CD4-positive, alpha-beta memory T cell (primary cell): ENCODE data around the gene ATL2. TPM values are rescaled to one million over a fixed set of nuclear protein-coding genes. Genes with fewer than 3 reads are reported as not detected.

ENCODE experiments used
- CTCF ChIA-PET: fragments of 350-600 bp; sonication (Branson Sonifier 250); formaldehyde crosslinking; loops from one replicate; lab custom pipeline; 2021; ENCODE audit warnings: inconsistent platforms; ENCODE audit not compliant: partially characterized antibody; lab: Charles Lee
- POLR2A ChIA-PET: fragments of 350-600 bp; sonication (Branson Sonifier 250); formaldehyde crosslinking; loops from one replicate; lab custom pipeline; 2021; ENCODE audit not compliant: partially characterized antibody; lab: Charles Lee
- DNase-seq, 5 donors: peaks; one replicate each; pipeline versions ENCODE4 v3.0.0 to v3.0.0-alpha.2; 2020 to 2022; ENCODE audit warnings: mixed read lengths in 1 of 5
- H3K27ac ChIP-seq: one replicate; pipeline ENCODE4 v1.7.0; 2013; ENCODE audit warnings: low read depth, low read length
- H3K27me3 ChIP-seq: 2 replicates; pipeline ENCODE4 v1.7.0; 2013; ENCODE audit warnings: mild to moderate bottlenecking, low read length, moderate library complexity; ENCODE audit not compliant: insufficient read depth
- H3K36me3 ChIP-seq: 2 replicates; pipeline ENCODE4 v1.7.0; 2013; ENCODE audit warnings: mild to moderate bottlenecking, low read length, moderate library complexity; ENCODE audit not compliant: insufficient read depth
- H3K4me1 ChIP-seq: 2 replicates; pipeline ENCODE4 v1.7.0; 2013; ENCODE audit warnings: mild to moderate bottlenecking, low read length, moderate library complexity; ENCODE audit not compliant: insufficient read depth
- H3K4me3 ChIP-seq, 2 donors: one replicate each; pipeline ENCODE4 v1.7.0; 2013; ENCODE audit warnings: low read length in 2 of 2, mild to moderate bottlenecking in 1 of 2
- H3K9me3 ChIP-seq, 2 donors: one replicate each; pipeline ENCODE4 v1.7.0; 2013; ENCODE audit warnings: low read length in 2 of 2, control low read depth in 1 of 2; ENCODE audit not compliant: control insufficient read depth in 1 of 2
- H3K27ac Mint-ChIP-seq, 7 donors: one replicate each; pipeline ENCODE4 v1.8.0; 2020 to 2021; ENCODE audit warnings: mixed read lengths in 7 of 7, mild to moderate bottlenecking in 6 of 7, inconsistent platforms in 3 of 7, moderate library complexity in 3 of 7
- H3K27me3 Mint-ChIP-seq, 2 donors: one replicate each; pipeline ENCODE4 v1.8.0; 2020 to 2021; ENCODE audit warnings: mixed read lengths in 2 of 2
- H3K36me3 Mint-ChIP-seq, 2 donors: one replicate each; pipeline ENCODE4 v1.8.0; 2020 to 2021; ENCODE audit warnings: mixed read lengths in 2 of 2, inconsistent platforms in 1 of 2, mild to moderate bottlenecking in 1 of 2
- H3K4me1 Mint-ChIP-seq, 4 donors: one replicate each; pipeline ENCODE4 v1.8.0; 2020 to 2021; ENCODE audit warnings: mixed read lengths in 4 of 4, mild to moderate bottlenecking in 1 of 4
- H3K4me3 Mint-ChIP-seq, 8 donors: one replicate each; pipeline ENCODE4 v1.8.0; 2020 to 2021; ENCODE audit warnings: mixed read lengths in 8 of 8, mild to moderate bottlenecking in 7 of 8, moderate library complexity in 6 of 8, inconsistent platforms in 3 of 8
- H3K9me3 Mint-ChIP-seq, 8 donors: one replicate each; pipeline ENCODE4 v1.8.0; 2020 to 2021; ENCODE audit warnings: mixed read lengths in 8 of 8, mild to moderate bottlenecking in 5 of 8, inconsistent platforms in 3 of 8, moderate library complexity in 1 of 8
- intact Hi-C: fragments of 100-400 bp; cut with micrococcal nuclease; formaldehyde crosslinking; loops from one replicate; pipeline ENCODE4 v1.15.1; 2023
- polyA plus RNA-seq, 2 donors: library from polyadenylated mRNA; unstranded; fragments of 300-500 nt; fragmentation: Illumina TruSeq; gene quantifications; one replicate each; pipeline ENCODE4 v1.2.3, GENCODE V29; 2021
- total RNA-seq, 2 experiments: library from RNA; stranded (reverse); gene quantifications; one replicate each; pipeline ENCODE4 v1.2.3, GENCODE V29; 2021

ATL2 gene
- total and polyA plus RNA-seq, 4 experiments from 2014 or later: 13.2 to 64.3 (median 36.6) TPM

DNA sequence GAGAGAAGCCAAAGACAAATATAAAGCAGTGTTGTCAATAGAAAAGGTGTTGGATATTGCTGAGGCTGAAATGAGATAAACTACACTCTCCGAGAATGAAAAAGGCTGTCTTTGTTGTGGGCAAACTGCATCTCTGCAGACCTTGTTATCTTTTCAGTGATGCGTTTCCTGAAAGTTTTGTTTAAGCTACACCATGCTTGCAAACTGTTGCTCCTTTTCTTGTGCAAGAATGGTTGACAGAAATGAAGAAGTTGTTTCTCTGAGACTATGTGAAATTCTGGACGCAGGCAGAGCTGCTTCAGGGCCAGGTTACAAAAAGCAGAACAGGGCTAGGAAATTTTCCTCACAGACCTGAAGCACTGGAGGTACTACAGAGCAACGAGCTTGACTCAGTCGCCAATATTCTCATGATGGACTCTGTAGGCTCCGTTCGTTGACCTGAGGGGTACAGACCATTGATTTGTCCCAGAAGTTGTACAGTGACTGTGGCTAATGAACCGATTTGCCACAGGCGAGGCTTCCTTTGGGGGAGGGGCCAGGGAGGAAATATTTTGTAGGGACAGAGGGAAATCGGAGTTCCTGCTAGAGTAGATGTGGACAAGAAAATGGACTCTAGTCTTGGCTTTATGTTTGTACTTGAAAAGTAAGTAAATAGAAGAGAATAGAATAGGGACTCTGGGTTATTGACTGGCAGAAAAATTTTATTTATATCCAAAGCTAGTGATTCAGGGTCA, 3.5 kb upstream of the ATL2 start:
- peak in 4 of 5 donors; percentile 60 to 65 (median 60) for DNase-seq
- Histone ChIP-seq H3K9me3 (no peaks in the 10 kb centered on the region), H3K27ac (peak overlapping the region; percentile 11), H3K4me1 (peaks cover 46% of the 10 kb centered on the region), H3K27me3 (no peaks in the 10 kb centered on the region), H3K36me3 (no peaks in the 10 kb centered on the region), H3K4me3 (no peak overlapping the region)
- Mint-ChIP-seq H3K4me3 (peak overlapping the region; percentile 43 to 79 (median 67)), H3K27ac (peak overlapping the region; percentile 65 to 93 (median 85)), H3K27me3 (no peaks in the 10 kb centered on the region), H3K9me3 (no peaks in the 10 kb centered on the region), H3K36me3 (peaks cover 0 to 10% of the 10 kb centered on the region in 2 donors), H3K4me1 (peaks cover 27 to 54% (median 40%) of the 10 kb centered on the region in 4 donors)
- intact Hi-C loops: no loop called here
- ChIA-PET CTCF (interaction anchor here (1.1 to 1.9 kb wide), 4 partner anchors 65 to 201 kb away, joined by 3 to 6 read pairs (median 4); no protein-coding TSS in a partner anchor), POLR2A (interaction anchor here (1.6 kb wide), 1 partner anchor 370 kb away, joined by 12 read pairs; the partner anchor contains the start of gene SRSF7)

GRCh38 chr2:38376346-38377049, 575 bp downstream of the ATL2 start:
- Histone ChIP-seq H3K4me1 (peaks cover 60% of the 10 kb centered on the region), H3K9me3 (no peaks in the 10 kb centered on the region), H3K36me3 (no peaks in the 10 kb centered on the region), H3K27ac (peak overlapping the region; percentile 89), H3K4me3 (peak overlapping the region; percentile 67 to 68), H3K27me3 (no peaks in the 10 kb centered on the region)
- Mint-ChIP-seq H3K36me3 (peaks cover 0 to 10% of the 10 kb centered on the region in 2 donors), H3K4me3 (peak overlapping the region; percentile 93 to 100 (median 96)), H3K27ac (peak overlapping the region; percentile 90 to 98 (median 97)), H3K9me3 (no peaks in the 10 kb centered on the region), H3K4me1 (peaks cover 46 to 81% (median 64%) of the 10 kb centered on the region in 4 donors), H3K27me3 (no peaks in the 10 kb centered on the region)
- CTCF ChIA-PET: interaction anchor here (0.7 to 4.3 kb wide), 20 partner anchors 8 to 394 kb away, joined by 3 to 20 read pairs (median 4); no protein-coding TSS in a partner anchor
- POLR2A ChIA-PET: interaction anchor here (0.7 to 2.9 kb wide), 8 partner anchors 10 to 375 kb away, joined by 3 to 32 read pairs (median 4); partner anchors contain the start of gene SRSF7
- DNase-seq: peak in 4 of 5 donors; percentile 45 to 75 (median 53)
- intact Hi-C loops: loop anchor here (1.0 to 10.0 kb wide), 8 partner anchors 12 to 1412 kb away; partner anchors contain the start of genes PRKD3, SOS1, SRSF7 and STRN

DNA sequence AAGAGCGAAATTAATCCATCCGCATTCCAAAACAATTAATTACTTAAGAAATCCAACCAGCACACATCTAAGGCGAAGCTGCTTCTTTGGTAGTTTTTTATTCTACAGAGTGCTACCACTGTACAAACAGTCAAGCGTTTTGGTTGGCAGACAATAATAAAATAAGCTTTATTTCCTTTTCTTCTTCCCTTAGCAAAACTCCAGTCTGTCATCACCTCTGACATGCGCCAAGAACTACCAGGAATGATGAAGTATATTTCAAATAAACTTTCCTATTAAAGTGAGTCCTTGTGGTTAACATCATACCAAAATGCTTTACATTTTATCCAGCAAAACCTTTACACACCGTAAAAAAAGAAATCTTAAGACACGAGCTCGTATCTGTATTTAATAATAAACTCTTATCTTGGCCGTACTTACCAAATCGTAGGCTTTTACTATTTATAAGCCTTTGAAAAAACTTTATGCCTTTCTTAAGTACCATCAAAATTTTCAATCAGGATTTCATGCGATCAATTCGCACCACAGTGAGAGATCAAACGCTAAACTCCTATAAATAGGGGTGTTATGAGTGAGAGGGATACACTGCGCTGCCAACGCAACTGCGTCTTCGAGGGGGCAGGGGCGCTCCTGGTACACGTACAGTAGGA, 1.3 kb downstream of the ATL2 start:
- Histone ChIP-seq H3K27me3 (no peaks in the 10 kb centered on the region), H3K9me3 (no peaks in the 10 kb centered on the region), H3K4me1 (peaks cover 58% of the 10 kb centered on the region), H3K36me3 (no peaks in the 10 kb centered on the region), H3K4me3 (peak overlapping the region; percentile 67 to 68), H3K27ac (peak overlapping the region; percentile 89)
- peak overlapping the region; percentile 90 to 98 (median 96) for H3K27ac Mint-ChIP-seq
- ChIA-PET CTCF (interaction anchor here (0.7 to 4.3 kb wide), 22 partner anchors 9 to 394 kb away, joined by 3 to 20 read pairs (median 4); no protein-coding TSS in a partner anchor), POLR2A (interaction anchor here (0.7 to 2.9 kb wide), 5 partner anchors 12 to 375 kb away, joined by 3 to 32 read pairs (median 5); partner anchors contain the start of gene SRSF7)
- H3K4me1 Mint-ChIP-seq: peaks cover 44 to 79% (median 64%) of the 10 kb centered on the region in 4 donors
- peaks cover 0 to 10% of the 10 kb centered on the region in 2 donors for H3K36me3 Mint-ChIP-seq
- intact Hi-C loops: loop anchor here (2.0 to 10.0 kb wide), 5 partner anchors 59 to 1411 kb away; partner anchors contain the start of genes PRKD3 and STRN
- peak overlapping the region; percentile 93 to 100 (median 96) for H3K4me3 Mint-ChIP-seq
- no peak for DNase-seq
- H3K9me3 Mint-ChIP-seq: no peaks in the 10 kb centered on the region
- H3K27me3 Mint-ChIP-seq: no peaks in the 10 kb centered on the region

DNA sequence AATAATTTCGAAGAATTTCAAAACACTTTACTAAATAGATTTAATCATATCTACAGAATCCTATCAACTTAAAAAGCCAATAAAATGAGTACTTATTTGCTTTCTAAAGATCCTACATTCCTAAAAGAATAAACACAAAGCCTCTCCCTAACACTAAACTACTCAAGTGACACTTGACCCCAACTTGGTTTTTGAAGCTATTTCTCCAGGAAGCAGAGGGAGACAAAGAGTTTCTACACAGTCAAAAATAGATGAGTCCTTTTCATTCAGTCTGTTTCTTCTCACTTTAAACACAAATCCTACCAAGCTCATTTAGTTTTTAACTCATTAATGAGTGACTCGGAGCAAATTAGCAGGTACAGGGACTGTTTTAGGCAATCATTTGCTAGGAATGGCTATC, 2.1 kb downstream of the ATL2 start:
- Histone ChIP-seq H3K27me3 (no peaks in the 10 kb centered on the region), H3K9me3 (no peaks in the 10 kb centered on the region), H3K36me3 (no peaks in the 10 kb centered on the region), H3K27ac (no peak overlapping the region), H3K4me3 (no peak overlapping the region), H3K4me1 (peaks cover 51% of the 10 kb centered on the region)
- Mint-ChIP-seq H3K4me1 (peaks cover 35 to 74% (median 55%) of the 10 kb centered on the region in 4 donors), H3K27ac (peak overlapping the region in 3 of 7 donors; percentile 29 to 95 (median 45)), H3K9me3 (no peaks in the 10 kb centered on the region), H3K4me3 (peak overlapping the region in 6 of 8 donors; percentile 31 to 100 (median 96)), H3K27me3 (no peaks in the 10 kb centered on the region), H3K36me3 (peaks cover 0 to 10% of the 10 kb centered on the region in 2 donors)
- ChIA-PET POLR2A (interaction anchor here (2.9 kb wide), 1 partner anchor 376 kb away, joined by 32 read pairs; the partner anchor contains the start of gene SRSF7), CTCF (interaction anchor here (0.7 to 4.3 kb wide), 9 partner anchors 9 to 259 kb away, joined by 3 to 20 read pairs (median 3); no protein-coding TSS in a partner anchor)
- intact Hi-C loops: loop anchor here (5.0 to 10.0 kb wide), 3 partner anchors 58 to 1410 kb away; partner anchors contain the start of genes PRKD3 and STRN
- no peak for DNase-seq

DNA sequence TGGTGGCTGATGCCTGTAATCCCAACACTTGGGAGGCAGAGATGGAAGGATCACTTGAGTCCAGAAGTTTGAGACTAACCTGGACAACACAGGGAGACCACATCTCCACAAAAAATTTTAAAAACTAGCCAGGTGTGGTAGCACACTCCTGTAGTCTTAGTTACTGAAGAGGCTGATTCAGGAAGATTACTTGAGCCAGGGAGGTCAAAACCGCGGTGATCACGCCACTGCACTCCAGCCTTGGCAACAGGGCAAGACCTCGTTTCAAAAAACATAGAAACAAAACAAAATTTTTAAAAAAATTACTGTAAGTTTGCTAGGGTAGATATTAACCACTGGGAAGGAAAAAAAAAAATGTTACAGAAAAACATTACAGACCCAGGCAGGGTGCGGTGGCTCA, 5.8 kb downstream of the ATL2 start:
- Histone ChIP-seq H3K4me3 (no peak overlapping the region), H3K27me3 (no peaks in the 10 kb centered on the region), H3K36me3 (no peaks in the 10 kb centered on the region), H3K27ac (no peak overlapping the region), H3K9me3 (no peaks in the 10 kb centered on the region), H3K4me1 (peaks cover 29% of the 10 kb centered on the region)
- Mint-ChIP-seq H3K27ac (no peak overlapping the region), H3K4me1 (peaks cover 31 to 58% (median 44%) of the 10 kb centered on the region in 4 donors), H3K27me3 (no peaks in the 10 kb centered on the region), H3K4me3 (no peak overlapping the region), H3K9me3 (no peaks in the 10 kb centered on the region), H3K36me3 (peaks cover 0 to 3% of the 10 kb centered on the region in 2 donors)
- POLR2A ChIA-PET: no interaction called here
- DNase-seq: no peak
- intact Hi-C loops: loop anchor here (10.0 kb wide), 2 partner anchors 1046 to 1406 kb away; partner anchors contain the start of genes PRKD3 and STRN
- CTCF ChIA-PET: no interaction called here

- ChIA-PET POLR2A (no interaction called here), CTCF (no interaction called here)
- H3K4me3 Mint-ChIP-seq: no peak overlapping the region
- H3K9me3 ChIP-seq: no peaks in the 10 kb centered on the region
- no peaks in the 10 kb centered on the region for H3K36me3 Mint-ChIP-seq
- intact Hi-C loops: loop anchor here (10.0 kb wide), 2 partner anchors 1046 to 1406 kb away; partner anchors contain the start of genes PRKD3 and STRN
- no peaks in the 10 kb centered on the region for H3K36me3 ChIP-seq
- H3K4me1 Mint-ChIP-seq: peaks cover 28 to 58% (median 39%) of the 10 kb centered on the region in 4 donors
- no peak overlapping the region for H3K27ac ChIP-seq
- H3K27me3 Mint-ChIP-seq: no peaks in the 10 kb centered on the region
- H3K4me3 ChIP-seq: no peak overlapping the region
- H3K27ac Mint-ChIP-seq: peak overlapping the region in 1 of 7 donors; percentile 42
- no peaks in the 10 kb centered on the region for H3K27me3 ChIP-seq
- H3K4me1 ChIP-seq: peaks cover 29% of the 10 kb centered on the region
- DNase-seq: no peak
- H3K9me3 Mint-ChIP-seq: no peaks in the 10 kb centered on the region
Observed at GRCh38 chr2:38370664-38371063, 6.4 kb downstream of the ATL2 start.
